ENCODE results near the gene TMC8. TPM values are rescaled to one million over a fixed set of nuclear protein-coding genes. Genes with fewer than 3 reads are reported as not detected.

Gene TMC8
- polyA plus RNA-seq, 4 donors, result 0.90 to 2.6 (median 1.8) TPM

GRCh38 chr17:78122216-78122930, 8.2 kb upstream of the TMC8 start:
- DNase-seq (ENCODE audit: low read depth in 4 of 4, low spot score in 3 of 4), result no peak

GRCh38 chr17:78122931-78123249, 7.7 kb upstream of the TMC8 start:
- DNase-seq (ENCODE audit: low read depth in 4 of 4, low spot score in 3 of 4), result no peak

- DNase-seq (ENCODE audit: low read depth in 4 of 4, low spot score in 3 of 4), result no peak
These were observed 7.2 kb upstream of the TMC8 start for GRCh38 chr17:78123258-78123929.

GRCh38 chr17:78124081-78124835, 6.3 kb upstream of the TMC8 start:
- no peak for DNase-seq (ENCODE audit: low read depth in 4 of 4, low spot score in 3 of 4)

- no peak for DNase-seq (ENCODE audit: low read depth in 4 of 4, low spot score in 3 of 4)
These were observed 5.8 kb upstream of the TMC8 start for GRCh38 chr17:78124836-78125137.

GRCh38 chr17:78125138-78125913, 5.2 kb upstream of the TMC8 start:
- no peak for DNase-seq (ENCODE audit: low read depth in 4 of 4, low spot score in 3 of 4)

GRCh38 chr17:78125976-78126894, 4.3 kb upstream of the TMC8 start:
- no peak for DNase-seq (ENCODE audit: low read depth in 4 of 4, low spot score in 3 of 4)

- DNase-seq (ENCODE audit: low read depth in 4 of 4, low spot score in 3 of 4), result no peak
These were observed 3.7 kb upstream of the TMC8 start for GRCh38 chr17:78126895-78127238.

- no peak for DNase-seq (ENCODE audit: low read depth in 4 of 4, low spot score in 3 of 4)
These were observed 3.2 kb upstream of the TMC8 start for GRCh38 chr17:78127239-78127887.

GRCh38 chr17:78127888-78128550, 2.6 kb upstream of the TMC8 start:
- no peak for DNase-seq (ENCODE audit: low read depth in 4 of 4, low spot score in 3 of 4)

GRCh38 chr17:78128551-78129350, 1.8 kb upstream of the TMC8 start, which contains the start of gene TMC6:
Gene TMC6 (minus strand): TSS chr17:78128755. CDS start chr17:78126832, 1,923 bp downstream.
- no peak for DNase-seq (ENCODE audit: low read depth in 4 of 4, low spot score in 3 of 4)

GRCh38 chr17:78129351-78130089, 1.1 kb upstream of the TMC8 start:
- DNase-seq (ENCODE audit: low read depth in 4 of 4, low spot score in 3 of 4), result no peak

GRCh38 chr17:78130090-78130436, 508 bp upstream of the TMC8 start:
- no peak for DNase-seq (ENCODE audit: low read depth in 4 of 4, low spot score in 3 of 4)

- no peak for DNase-seq (ENCODE audit: low read depth in 4 of 4, low spot score in 3 of 4)
These were observed 857 bp downstream of the TMC8 start for GRCh38 chr17:78131172-78132083.

- DNase-seq (ENCODE audit: low read depth in 4 of 4, low spot score in 3 of 4), result no peak
These were observed 1.6 kb downstream of the TMC8 start for GRCh38 chr17:78132084-78132676.

- no peak for DNase-seq (ENCODE audit: low read depth in 4 of 4, low spot score in 3 of 4)
These were observed 2.2 kb downstream of the TMC8 start for GRCh38 chr17:78132767-78133178.

Data from left renal pelvis (tissue), 4 donors.